ENCODE measurements around the gene G6PD.

DNA sequence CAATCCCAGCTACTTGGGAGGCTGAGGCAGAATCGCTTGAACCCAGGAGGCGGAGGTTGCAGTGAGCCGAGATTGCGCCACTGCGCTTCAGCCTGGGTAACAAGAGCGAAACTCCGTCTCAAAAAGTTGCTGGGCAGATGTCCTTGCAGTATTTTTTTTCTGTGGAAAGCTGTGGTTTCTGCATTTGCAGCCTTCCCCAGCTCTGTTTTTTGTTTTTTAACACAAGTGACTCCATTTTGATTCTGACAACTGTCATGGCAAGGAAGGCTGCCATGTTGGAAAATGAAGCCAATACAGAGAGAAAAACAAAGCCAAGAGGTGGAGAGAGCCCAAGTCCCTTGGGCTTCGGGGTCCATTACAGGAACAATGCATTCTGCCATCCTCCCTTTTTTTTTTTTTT, 44.5 kb downstream of the G6PD start:
- no peak for TF ChIP-seq EZH2 (IDR thresholded peaks at IDR 0.05; ENCODE audit: insufficient read depth, poor library complexity, severe bottlenecking)
- TF ChIP-seq EZH2phosphoT487 (IDR thresholded peaks at IDR 0.05; ENCODE audit: insufficient read depth, low read depth), result no peak
